Suprapubic skin (tissue), 4 donors: ENCODE data around the gene EGFR. TPM values are rescaled to one million over a fixed set of nuclear protein-coding genes. Genes with fewer than 3 reads are reported as not detected.
A peak's percentile ranks its signal among the peaks of the same experiment; 100 is the strongest.

Source experiments
- DNase-seq, 2 donors: peaks; one replicate each; pipeline ENCODE4 v3.0.0-alpha.2; 2019; ENCODE audit warnings: low spot score in 2 of 2
- H3K27ac ChIP-seq: fragments of 200-600 bp; sonication (generic); one replicate; pipeline ENCODE4 v1.5.1; 2019
- H3K27me3 ChIP-seq: fragments of 200-600 bp; sonication (generic); one replicate; pipeline ENCODE4 v1.5.1; 2019
- H3K36me3 ChIP-seq: fragments of 200-600 bp; sonication (generic); one replicate; pipeline ENCODE4 v1.5.1; 2019
- H3K4me1 ChIP-seq: fragments of 200-600 bp; sonication (generic); one replicate; pipeline ENCODE4 v1.5.1; 2019
- H3K4me3 ChIP-seq: fragments of 200-600 bp; sonication (generic); one replicate; pipeline ENCODE4 v1.5.1; 2019; ENCODE audit warnings: mild to moderate bottlenecking
- H3K9me3 ChIP-seq: fragments of 200-600 bp; sonication (generic); one replicate; pipeline ENCODE4 v1.5.1; 2019
- EP300 ChIP-seq: sonication (generic); formaldehyde crosslinking; IDR thresholded peaks from one replicate; pipeline ENCODE4 v1.6.1; 2017; ENCODE audit warnings: antibody characterized with exemption
- POLR2A ChIP-seq, 2 donors: fragments of 450-650 bp; IDR thresholded peaks; one replicate each; pipeline ENCODE4 v1.6.1; 2017; ENCODE audit warnings: antibody characterized with exemption in 2 of 2, mild to moderate bottlenecking in 2 of 2, moderate library complexity in 2 of 2
- POLR2AphosphoS5 ChIP-seq, 3 donors: sonication (generic); formaldehyde crosslinking; IDR thresholded peaks; one replicate each; pipeline ENCODE4 v1.6.1; 2017; ENCODE audit warnings: antibody characterized with exemption in 3 of 3
- WGBS: methylation state at CpG from one replicate; pipeline ENCODE4 v1.1.5; 2018; 5-methylcytosine and 5-hydroxymethylcytosine counted together
- total RNA-seq, 4 donors: library from RNA; depleted of rRNA; stranded (reverse); fragments of >200 nt; gene quantifications; one replicate each; pipeline ENCODE4 v1.1.0, GENCODE V29; 2016
- TF ChIP-seq, protein P1 (sequence below), 2 donors: fragments of 200-600 bp in 1 of 2; fragments of 450-650 bp in 1 of 2; sonication (generic) in 1 of 2; IDR thresholded peaks; one replicate each; pipeline ENCODE4 v1.5.1; 2016 to 2019; ENCODE audit warnings: antibody characterized with exemption in 2 of 2, mild to moderate bottlenecking in 1 of 2, moderate library complexity in 1 of 2

EGFR gene
- total RNA-seq, 4 donors from 2014 or later = 231 to 341 (median 271) TPM

GRCh38 chr7:55248526-55248925, 229.7 kb downstream of the EGFR start:
- Histone ChIP-seq H3K27me3 (peaks cover 3% of the 10 kb centered on the region), H3K4me1 (peaks cover 15% of the 10 kb centered on the region), H3K4me3 (no peak overlapping the region), H3K9me3 (no peaks in the 10 kb centered on the region), H3K36me3 (no peaks in the 10 kb centered on the region), H3K27ac (no peak overlapping the region)
- TF ChIP-seq, protein P1, sequence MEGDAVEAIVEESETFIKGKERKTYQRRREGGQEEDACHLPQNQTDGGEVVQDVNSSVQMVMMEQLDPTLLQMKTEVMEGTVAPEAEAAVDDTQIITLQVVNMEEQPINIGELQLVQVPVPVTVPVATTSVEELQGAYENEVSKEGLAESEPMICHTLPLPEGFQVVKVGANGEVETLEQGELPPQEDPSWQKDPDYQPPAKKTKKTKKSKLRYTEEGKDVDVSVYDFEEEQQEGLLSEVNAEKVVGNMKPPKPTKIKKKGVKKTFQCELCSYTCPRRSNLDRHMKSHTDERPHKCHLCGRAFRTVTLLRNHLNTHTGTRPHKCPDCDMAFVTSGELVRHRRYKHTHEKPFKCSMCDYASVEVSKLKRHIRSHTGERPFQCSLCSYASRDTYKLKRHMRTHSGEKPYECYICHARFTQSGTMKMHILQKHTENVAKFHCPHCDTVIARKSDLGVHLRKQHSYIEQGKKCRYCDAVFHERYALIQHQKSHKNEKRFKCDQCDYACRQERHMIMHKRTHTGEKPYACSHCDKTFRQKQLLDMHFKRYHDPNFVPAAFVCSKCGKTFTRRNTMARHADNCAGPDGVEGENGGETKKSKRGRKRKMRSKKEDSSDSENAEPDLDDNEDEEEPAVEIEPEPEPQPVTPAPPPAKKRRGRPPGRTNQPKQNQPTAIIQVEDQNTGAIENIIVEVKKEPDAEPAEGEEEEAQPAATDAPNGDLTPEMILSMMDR (IDR thresholded peaks at IDR 0.05) = no peak
- TF ChIP-seq POLR2A (IDR thresholded peaks at IDR 0.05) (no peak), EP300 (no peak), POLR2AphosphoS5 (IDR thresholded peaks at IDR 0.05) (no peak)
- 96% methylated on average over 10 of the region's 10 CpGs for WGBS
- no peak for DNase-seq

DNA sequence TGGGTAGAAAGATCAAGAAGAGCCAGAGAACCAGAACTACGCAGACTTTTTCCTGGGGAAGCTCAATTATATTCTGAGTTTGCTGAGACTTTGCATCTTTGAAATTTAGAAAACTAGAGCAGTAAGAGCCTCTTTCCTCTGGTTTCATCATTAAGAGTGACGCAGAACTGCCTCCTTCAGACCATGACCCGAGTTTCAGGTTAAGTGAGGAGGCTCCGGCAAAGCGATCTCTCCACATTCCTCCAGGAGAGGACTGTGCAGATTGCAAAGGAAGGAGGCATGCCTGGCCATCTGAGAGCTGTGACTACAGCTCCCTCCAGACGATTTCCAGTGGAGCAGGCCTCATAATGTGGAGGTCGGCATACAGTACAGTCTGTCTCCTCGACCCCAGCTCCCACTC, 230.5 kb downstream of the EGFR start:
- H3K36me3 ChIP-seq = no peaks in the 10 kb centered on the region
- no peaks in the 10 kb centered on the region for H3K9me3 ChIP-seq
- TF ChIP-seq, protein P1 (IDR thresholded peaks at IDR 0.05) = no peak
- no peak for TF ChIP-seq POLR2A (IDR thresholded peaks at IDR 0.05)
- no peak for TF ChIP-seq EP300
- no peak for TF ChIP-seq POLR2AphosphoS5 (IDR thresholded peaks at IDR 0.05)
- 90% methylated on average over 8 of the region's 8 CpGs for WGBS
- peaks cover 18% of the 10 kb centered on the region for H3K4me1 ChIP-seq
- no peak overlapping the region for H3K4me3 ChIP-seq
- H3K27ac ChIP-seq = no peak overlapping the region
- no peak for DNase-seq
- H3K27me3 ChIP-seq = peaks cover 3% of the 10 kb centered on the region

DNA sequence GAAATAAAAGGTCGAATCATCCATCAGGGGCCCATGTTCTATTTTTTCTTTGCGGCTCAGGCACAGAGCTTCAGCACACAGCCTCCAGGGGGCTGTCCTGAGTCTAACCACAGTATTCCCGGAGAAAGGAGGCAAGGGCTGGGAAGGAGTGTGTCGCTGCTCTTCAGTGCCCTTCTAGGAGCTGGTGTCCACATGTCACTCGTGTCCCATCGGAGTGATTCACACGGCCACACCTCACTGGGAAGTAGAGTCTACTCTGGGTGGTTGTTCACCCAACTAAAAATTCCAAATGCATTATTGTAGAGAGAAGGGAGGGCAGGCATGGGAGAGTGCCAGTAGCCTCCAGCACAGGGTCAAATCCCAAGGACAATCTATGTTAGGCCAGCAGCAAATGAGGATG, 231.5 kb downstream of the EGFR start:
- no peak overlapping the region for H3K27ac ChIP-seq
- H3K9me3 ChIP-seq = no peaks in the 10 kb centered on the region
- 57% methylated on average over 7 of the region's 7 CpGs for WGBS
- TF ChIP-seq POLR2AphosphoS5 (IDR thresholded peaks at IDR 0.05) = no peak
- TF ChIP-seq, protein P1 (IDR thresholded peaks at IDR 0.05) = peak in 1 of 2 donors; percentile 51
- peaks cover 3% of the 10 kb centered on the region for H3K27me3 ChIP-seq
- no peaks in the 10 kb centered on the region for H3K36me3 ChIP-seq
- no peak overlapping the region for H3K4me3 ChIP-seq
- peak in 1 of 2 donors; percentile 40 for DNase-seq
- peaks cover 24% of the 10 kb centered on the region for H3K4me1 ChIP-seq

- TF ChIP-seq, protein P1 (IDR thresholded peaks at IDR 0.05) = no peak
- TF ChIP-seq EP300 = no peak
- no peak for TF ChIP-seq POLR2AphosphoS5 (IDR thresholded peaks at IDR 0.05)
- no peak for TF ChIP-seq POLR2A (IDR thresholded peaks at IDR 0.05)
- Histone ChIP-seq H3K9me3 (no peaks in the 10 kb centered on the region), H3K36me3 (no peaks in the 10 kb centered on the region), H3K27ac (no peak overlapping the region), H3K4me3 (no peak overlapping the region), H3K4me1 (peaks cover 24% of the 10 kb centered on the region), H3K27me3 (peaks cover 3% of the 10 kb centered on the region)
- no peak for DNase-seq
- WGBS = 88% methylated on average over 3 of the region's 3 CpGs
These were observed 232.5 kb downstream of the EGFR start for GRCh38 chr7:55251313-55251712.

DNA sequence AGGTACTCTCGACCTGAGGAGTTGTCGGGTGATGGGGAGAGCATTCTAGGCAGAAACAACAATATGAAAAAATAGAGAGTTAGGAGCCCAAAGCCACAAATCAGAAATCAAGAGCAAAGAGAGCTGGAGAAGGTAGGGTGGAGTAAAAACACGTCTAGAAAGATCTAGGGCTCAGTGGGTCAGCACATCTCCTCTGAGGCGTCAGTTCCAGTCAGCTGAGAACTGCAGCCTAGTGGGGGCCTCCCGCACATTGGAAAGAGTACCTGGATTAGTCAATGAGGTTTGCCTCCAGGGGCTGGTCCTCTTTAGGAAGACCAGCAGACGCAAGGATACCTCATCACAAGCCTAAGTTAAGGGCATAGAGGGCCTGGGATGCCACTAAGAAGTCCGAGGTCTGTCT, 233.1 kb downstream of the EGFR start:
- H3K36me3 ChIP-seq = no peaks in the 10 kb centered on the region
- peak in 1 of 2 donors; percentile 31 for DNase-seq

More for the DNA sequence above, 233.1 kb downstream of the EGFR start:
- Histone ChIP-seq H3K27ac (no peak overlapping the region), H3K4me3 (no peak overlapping the region), H3K9me3 (no peaks in the 10 kb centered on the region), H3K27me3 (peaks cover 3% of the 10 kb centered on the region), H3K4me1 (peaks cover 21% of the 10 kb centered on the region)
- TF ChIP-seq, protein P1 (IDR thresholded peaks at IDR 0.05) = no peak
- TF ChIP-seq POLR2A (IDR thresholded peaks at IDR 0.05) = no peak
- TF ChIP-seq POLR2AphosphoS5 (IDR thresholded peaks at IDR 0.05) = no peak
- no peak for TF ChIP-seq EP300
- WGBS = 92% methylated on average over 7 of the region's 7 CpGs
